ENCODE results near the gene COLQ.

Gene COLQ

DNA sequence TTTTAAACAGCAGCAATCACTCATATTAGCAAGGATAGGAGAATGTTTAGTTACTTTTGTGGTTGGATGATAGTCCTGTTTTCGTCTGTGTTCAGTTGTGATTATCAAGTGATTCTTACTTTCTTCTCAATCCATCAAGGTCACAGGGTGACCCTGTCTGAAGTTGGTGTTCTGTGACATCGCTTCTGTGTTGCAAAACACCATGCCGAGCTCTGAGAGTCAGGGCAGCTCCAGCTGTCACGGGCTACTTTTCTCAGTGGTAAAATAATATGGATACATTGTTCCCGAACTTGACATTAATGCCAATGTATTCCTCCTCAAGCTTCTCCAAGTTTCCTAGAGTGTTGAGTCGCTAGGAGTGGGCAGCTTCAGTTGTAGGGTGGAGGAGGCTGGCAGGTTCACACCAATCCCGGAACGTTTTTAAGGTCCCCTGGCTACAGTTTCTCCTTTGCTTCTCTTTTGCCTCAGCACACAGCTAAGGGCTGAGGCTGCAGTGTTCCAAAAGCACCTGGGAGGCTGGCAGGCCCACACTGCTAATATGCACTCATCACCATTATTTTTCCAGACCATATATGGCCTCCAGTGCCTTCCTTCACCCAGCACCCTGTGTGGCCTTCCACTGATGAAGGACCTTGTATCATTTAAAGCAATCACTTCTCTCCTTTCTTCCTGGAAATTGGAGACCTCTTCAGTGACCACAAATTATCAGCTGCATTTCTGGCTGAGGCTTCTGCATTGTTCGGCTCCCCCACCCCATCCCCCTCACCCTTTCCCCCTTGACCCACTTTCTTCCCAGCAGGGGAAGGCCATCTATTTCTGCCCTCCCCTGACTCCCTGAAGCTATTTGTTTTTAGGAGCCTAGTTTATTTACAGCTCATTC lies 25.8 kb downstream of the COLQ start:
- TF ChIP-seq, protein P1, sequence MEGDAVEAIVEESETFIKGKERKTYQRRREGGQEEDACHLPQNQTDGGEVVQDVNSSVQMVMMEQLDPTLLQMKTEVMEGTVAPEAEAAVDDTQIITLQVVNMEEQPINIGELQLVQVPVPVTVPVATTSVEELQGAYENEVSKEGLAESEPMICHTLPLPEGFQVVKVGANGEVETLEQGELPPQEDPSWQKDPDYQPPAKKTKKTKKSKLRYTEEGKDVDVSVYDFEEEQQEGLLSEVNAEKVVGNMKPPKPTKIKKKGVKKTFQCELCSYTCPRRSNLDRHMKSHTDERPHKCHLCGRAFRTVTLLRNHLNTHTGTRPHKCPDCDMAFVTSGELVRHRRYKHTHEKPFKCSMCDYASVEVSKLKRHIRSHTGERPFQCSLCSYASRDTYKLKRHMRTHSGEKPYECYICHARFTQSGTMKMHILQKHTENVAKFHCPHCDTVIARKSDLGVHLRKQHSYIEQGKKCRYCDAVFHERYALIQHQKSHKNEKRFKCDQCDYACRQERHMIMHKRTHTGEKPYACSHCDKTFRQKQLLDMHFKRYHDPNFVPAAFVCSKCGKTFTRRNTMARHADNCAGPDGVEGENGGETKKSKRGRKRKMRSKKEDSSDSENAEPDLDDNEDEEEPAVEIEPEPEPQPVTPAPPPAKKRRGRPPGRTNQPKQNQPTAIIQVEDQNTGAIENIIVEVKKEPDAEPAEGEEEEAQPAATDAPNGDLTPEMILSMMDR (IDR thresholded peaks at IDR 0.05; ENCODE audit: borderline replicate concordance, insufficient read depth, low read depth, low read length), result no peak
- no peak overlapping the region for H3K4me3 ChIP-seq (ENCODE audit: low read depth, low read length)

GRCh38 chr3:15493436-15493835 lies 28.1 kb downstream of the COLQ start:
- H3K4me3 ChIP-seq (ENCODE audit: low read depth, low read length), result no peak overlapping the region
- TF ChIP-seq, protein P1 (IDR thresholded peaks at IDR 0.05; ENCODE audit: borderline replicate concordance, insufficient read depth, low read depth, low read length), result no peak

DNA sequence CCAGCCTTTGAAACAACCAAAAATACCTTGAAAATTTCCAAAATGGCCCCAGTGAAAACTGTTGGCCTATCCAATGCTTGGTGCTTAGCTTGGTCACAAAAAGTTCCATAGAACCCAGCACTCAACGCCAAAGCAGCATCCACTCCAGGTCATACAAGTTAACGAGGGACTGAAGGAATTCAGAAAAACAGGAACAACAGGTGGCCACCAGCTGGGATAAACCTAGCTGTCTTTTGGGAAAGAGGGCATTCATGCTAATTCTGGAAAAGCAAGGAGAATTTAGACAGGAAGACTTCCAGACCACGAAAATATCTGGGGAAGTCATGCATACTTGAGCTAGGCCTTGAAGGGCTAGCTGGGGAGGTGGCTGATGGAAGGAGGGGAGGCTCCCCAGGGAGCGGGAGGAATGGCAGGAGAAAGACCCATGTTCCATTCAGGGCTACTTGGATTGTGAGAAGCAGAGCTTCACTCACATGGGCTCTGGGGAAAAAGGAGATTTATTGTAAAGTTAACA lies 28.6 kb downstream of the COLQ start:
- H3K4me3 ChIP-seq (ENCODE audit: low read depth, low read length), result no peak overlapping the region

DNA sequence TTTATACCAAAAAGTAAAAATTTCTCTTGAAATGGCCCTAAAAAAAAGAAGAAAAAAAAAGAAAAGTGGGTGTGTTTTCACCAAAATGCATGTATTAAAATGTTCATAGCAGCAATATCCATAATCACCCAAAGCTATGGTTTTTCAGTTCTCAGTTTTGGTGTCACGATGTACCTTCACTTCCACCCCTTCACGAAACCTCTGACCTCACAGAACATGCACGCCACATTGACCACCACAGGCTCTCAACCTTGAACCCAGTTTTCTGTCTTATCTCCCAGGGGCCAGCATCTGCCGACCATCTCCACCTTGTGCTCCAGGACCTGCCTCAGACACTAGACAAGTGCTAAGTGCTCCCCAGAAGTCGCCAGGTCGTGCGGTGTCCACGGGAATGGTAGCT lies 30.4 kb downstream of the COLQ start:
- no peak overlapping the region for H3K4me3 ChIP-seq (ENCODE audit: low read depth, low read length)
- TF ChIP-seq, protein P1 (IDR thresholded peaks at IDR 0.05; ENCODE audit: borderline replicate concordance, insufficient read depth, low read depth, low read length), result no peak

More for the DNA sequence above, 28.6 kb downstream of the COLQ start:
- TF ChIP-seq, protein P1 (IDR thresholded peaks at IDR 0.05; ENCODE audit: borderline replicate concordance, insufficient read depth, low read depth, low read length), result no peak

GRCh38 chr3:15490158-15490557 lies 31.3 kb downstream of the COLQ start:
- TF ChIP-seq, protein P1 (IDR thresholded peaks at IDR 0.05; ENCODE audit: borderline replicate concordance, insufficient read depth, low read depth, low read length), result no peak
- no peak overlapping the region for H3K4me3 ChIP-seq (ENCODE audit: low read depth, low read length)

- TF ChIP-seq, protein P1 (IDR thresholded peaks at IDR 0.05; ENCODE audit: borderline replicate concordance, insufficient read depth, low read depth, low read length), result no peak
- H3K4me3 ChIP-seq (ENCODE audit: low read depth, low read length), result no peak overlapping the region
These were observed 33.5 kb downstream of the COLQ start for GRCh38 chr3:15488002-15488401.

GRCh38 chr3:15486979-15487378 lies 34.5 kb downstream of the COLQ start:
- no peak overlapping the region for H3K4me3 ChIP-seq (ENCODE audit: low read depth, low read length)
- TF ChIP-seq, protein P1 (IDR thresholded peaks at IDR 0.05; ENCODE audit: borderline replicate concordance, insufficient read depth, low read depth, low read length), result no peak

Measured in GM12875 (cell line).